HL-60 (cell line): Measurements from ENCODE around the gene SACS.

Experiments used
- DNase-seq, 2 experiments: peaks; one replicate each; pipeline ENCODE4 v3.0.0-alpha.2; 2010 to 2020; ENCODE audit warnings: low read depth in 1 of 2, low spot score in 1 of 2
- H3K27ac ChIP-seq: fragments of 250-450 bp; sonication (Bioruptor Pico); replicated peaks from 2 replicates; pipeline ENCODE4 v1.5.1; 2020; ENCODE audit warnings: mild to moderate bottlenecking, moderate library complexity
- H3K27me3 ChIP-seq: fragments of 250-450 bp; sonication (Bioruptor Pico); 2 replicates; pipeline ENCODE4 v1.5.1; 2021; ENCODE audit warnings: mild to moderate bottlenecking, moderate library complexity; ENCODE audit not compliant: insufficient read depth, poor library complexity, severe bottlenecking
- H3K4me3 ChIP-seq: replicated peaks from 2 replicates; pipeline ENCODE4 v1.5.1; 2011; ENCODE audit warnings: mild to moderate bottlenecking, control low read depth, low read length; ENCODE audit not compliant: insufficient read depth
- GABPA ChIP-seq: IDR thresholded peaks from 2 replicates; pipeline ENCODE4 v1.6.1; 2012; ENCODE audit warnings: low read depth
- POLR2AphosphoS5 ChIP-seq: IDR thresholded peaks from 2 replicates; pipeline ENCODE4 v1.6.1; 2012; ENCODE audit warnings: low read depth
- SPI1 ChIP-seq: IDR thresholded peaks from 2 replicates; pipeline ENCODE4 v1.6.1; 2012; ENCODE audit warnings: low read depth, mild to moderate bottlenecking, borderline replicate concordance
- TF ChIP-seq, protein P1 (sequence below): IDR thresholded peaks from 2 replicates; pipeline ENCODE4 v1.6.1; 2012; ENCODE audit warnings: low read depth; ENCODE audit not compliant: insufficient replicate concordance
- TF ChIP-seq, protein P2 (sequence below): IDR thresholded peaks from one replicate; pipeline ENCODE4 v1.5.1; 2011; ENCODE audit warnings: low read length, control low read depth, inconsistent platforms; ENCODE audit not compliant: insufficient read depth

Gene SACS

DNA sequence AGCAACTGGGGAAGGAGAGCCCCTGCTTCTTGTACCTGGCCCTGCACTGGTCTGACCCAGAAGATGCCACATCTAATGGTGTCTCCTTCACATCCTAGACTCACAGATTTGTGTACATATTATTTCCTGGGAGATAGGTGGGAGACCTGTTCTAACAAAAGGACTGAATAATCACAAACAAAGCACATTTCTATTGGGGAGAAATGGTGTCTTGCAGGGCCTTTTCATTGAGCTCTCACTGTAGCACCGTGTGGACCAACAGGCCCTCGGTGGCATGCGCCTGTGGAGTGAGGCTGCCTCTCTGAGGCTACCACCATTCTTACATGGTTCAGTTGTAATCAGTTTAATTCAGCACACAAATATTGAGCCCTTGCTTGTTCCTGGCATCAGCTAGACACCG lies 989 bp upstream of the SACS start:
- TF ChIP-seq, protein P1, sequence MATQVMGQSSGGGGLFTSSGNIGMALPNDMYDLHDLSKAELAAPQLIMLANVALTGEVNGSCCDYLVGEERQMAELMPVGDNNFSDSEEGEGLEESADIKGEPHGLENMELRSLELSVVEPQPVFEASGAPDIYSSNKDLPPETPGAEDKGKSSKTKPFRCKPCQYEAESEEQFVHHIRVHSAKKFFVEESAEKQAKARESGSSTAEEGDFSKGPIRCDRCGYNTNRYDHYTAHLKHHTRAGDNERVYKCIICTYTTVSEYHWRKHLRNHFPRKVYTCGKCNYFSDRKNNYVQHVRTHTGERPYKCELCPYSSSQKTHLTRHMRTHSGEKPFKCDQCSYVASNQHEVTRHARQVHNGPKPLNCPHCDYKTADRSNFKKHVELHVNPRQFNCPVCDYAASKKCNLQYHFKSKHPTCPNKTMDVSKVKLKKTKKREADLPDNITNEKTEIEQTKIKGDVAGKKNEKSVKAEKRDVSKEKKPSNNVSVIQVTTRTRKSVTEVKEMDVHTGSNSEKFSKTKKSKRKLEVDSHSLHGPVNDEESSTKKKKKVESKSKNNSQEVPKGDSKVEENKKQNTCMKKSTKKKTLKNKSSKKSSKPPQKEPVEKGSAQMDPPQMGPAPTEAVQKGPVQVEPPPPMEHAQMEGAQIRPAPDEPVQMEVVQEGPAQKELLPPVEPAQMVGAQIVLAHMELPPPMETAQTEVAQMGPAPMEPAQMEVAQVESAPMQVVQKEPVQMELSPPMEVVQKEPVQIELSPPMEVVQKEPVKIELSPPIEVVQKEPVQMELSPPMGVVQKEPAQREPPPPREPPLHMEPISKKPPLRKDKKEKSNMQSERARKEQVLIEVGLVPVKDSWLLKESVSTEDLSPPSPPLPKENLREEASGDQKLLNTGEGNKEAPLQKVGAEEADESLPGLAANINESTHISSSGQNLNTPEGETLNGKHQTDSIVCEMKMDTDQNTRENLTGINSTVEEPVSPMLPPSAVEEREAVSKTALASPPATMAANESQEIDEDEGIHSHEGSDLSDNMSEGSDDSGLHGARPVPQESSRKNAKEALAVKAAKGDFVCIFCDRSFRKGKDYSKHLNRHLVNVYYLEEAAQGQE = no peak
- TF ChIP-seq SPI1 (no peak), GABPA (no peak), POLR2AphosphoS5 (no peak)
- TF ChIP-seq, protein P2, sequence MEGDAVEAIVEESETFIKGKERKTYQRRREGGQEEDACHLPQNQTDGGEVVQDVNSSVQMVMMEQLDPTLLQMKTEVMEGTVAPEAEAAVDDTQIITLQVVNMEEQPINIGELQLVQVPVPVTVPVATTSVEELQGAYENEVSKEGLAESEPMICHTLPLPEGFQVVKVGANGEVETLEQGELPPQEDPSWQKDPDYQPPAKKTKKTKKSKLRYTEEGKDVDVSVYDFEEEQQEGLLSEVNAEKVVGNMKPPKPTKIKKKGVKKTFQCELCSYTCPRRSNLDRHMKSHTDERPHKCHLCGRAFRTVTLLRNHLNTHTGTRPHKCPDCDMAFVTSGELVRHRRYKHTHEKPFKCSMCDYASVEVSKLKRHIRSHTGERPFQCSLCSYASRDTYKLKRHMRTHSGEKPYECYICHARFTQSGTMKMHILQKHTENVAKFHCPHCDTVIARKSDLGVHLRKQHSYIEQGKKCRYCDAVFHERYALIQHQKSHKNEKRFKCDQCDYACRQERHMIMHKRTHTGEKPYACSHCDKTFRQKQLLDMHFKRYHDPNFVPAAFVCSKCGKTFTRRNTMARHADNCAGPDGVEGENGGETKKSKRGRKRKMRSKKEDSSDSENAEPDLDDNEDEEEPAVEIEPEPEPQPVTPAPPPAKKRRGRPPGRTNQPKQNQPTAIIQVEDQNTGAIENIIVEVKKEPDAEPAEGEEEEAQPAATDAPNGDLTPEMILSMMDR = no peak
- no peak for DNase-seq
- H3K4me3 ChIP-seq = no peak overlapping the region
- no peaks in the 10 kb centered on the region for H3K27me3 ChIP-seq
- H3K27ac ChIP-seq = no peak overlapping the region

DNA sequence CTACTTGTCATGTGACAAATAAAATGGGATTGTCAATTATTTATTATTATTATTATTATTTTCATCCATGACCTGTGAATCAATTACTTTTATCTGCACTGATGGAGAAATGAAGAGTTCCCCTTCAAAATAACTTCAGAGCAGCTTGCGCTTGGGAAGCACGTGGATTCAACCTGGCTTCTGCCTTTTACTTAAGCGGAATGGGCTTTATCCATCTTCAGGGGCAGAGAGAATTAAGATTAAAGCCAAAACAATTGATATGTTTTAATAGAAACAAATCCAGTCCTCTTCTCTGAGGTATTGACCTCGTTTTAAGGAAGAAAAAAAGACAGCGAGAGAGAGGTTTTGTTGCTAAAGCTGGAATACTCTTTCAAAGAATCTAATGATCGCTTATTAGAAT lies 876 bp downstream of the SACS start:
- Histone ChIP-seq H3K27ac (no peak overlapping the region), H3K4me3 (no peak overlapping the region), H3K27me3 (no peaks in the 10 kb centered on the region)
- DNase-seq = no peak
- TF ChIP-seq, protein P1 = no peak
- no peak for TF ChIP-seq GABPA
- TF ChIP-seq, protein P2 = no peak
- no peak for TF ChIP-seq POLR2AphosphoS5
- no peak for TF ChIP-seq SPI1

DNA sequence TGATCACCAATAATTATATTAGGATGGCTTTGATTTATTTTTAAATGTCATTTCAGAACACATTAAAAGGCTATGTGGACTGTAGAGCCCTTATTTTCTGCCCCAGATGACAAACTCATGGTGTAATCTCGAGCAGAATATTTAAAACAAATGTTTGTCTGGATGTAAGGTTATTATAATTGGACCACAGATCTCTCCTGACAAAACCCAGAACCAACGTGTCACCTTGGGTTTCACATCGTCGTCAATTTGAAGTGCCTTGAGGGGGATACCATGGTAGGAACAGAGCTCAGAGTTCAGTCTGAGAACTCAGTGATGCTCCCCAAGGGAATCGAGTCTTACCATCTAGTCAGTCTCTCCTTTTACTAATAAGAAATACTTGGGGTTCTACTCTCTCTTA lies 2.8 kb downstream of the SACS start:
- DNase-seq = no peak
- TF ChIP-seq SPI1 (no peak), POLR2AphosphoS5 (no peak), GABPA (no peak)
- TF ChIP-seq, protein P1 = no peak
- TF ChIP-seq, protein P2 = no peak
- no peaks in the 10 kb centered on the region for H3K27me3 ChIP-seq
- no peak overlapping the region for H3K4me3 ChIP-seq
- no peak overlapping the region for H3K27ac ChIP-seq
